ENCODE measurements around the gene SLC7A5. TPM values are rescaled to one million over a fixed set of nuclear protein-coding genes. Genes with fewer than 3 reads are reported as not detected.
A peak's percentile ranks its signal among the peaks of the same experiment; 100 is the strongest.
"Not testable (repeated sequence)": the region's sequence is repeated elsewhere in the genome, so short reads cannot be mapped to it uniquely, and the experiment has no call there.

The SLC7A5 gene
- total RNA-seq, 1 donor from 2014 or later, result 466 TPM

- Mint-ChIP-seq H3K27me3 (ENCODE audit: insufficient read depth) (no peaks in the 10 kb centered on the region), H3K4me1 (ENCODE audit: low read depth) (peaks cover 4% of the 10 kb centered on the region), H3K4me3 (no peak overlapping the region), H3K9me3 (peaks cover 23% of the 10 kb centered on the region), H3K36me3 (ENCODE audit: low read depth) (peaks cover 3% of the 10 kb centered on the region), H3K27ac (no peak overlapping the region)
- intact Hi-C loops (cut with micrococcal nuclease), result no loop called here
- no peak for DNase-seq (ENCODE audit: low spot score)
Measured at GRCh38 chr16:87821376-87822107, 47.8 kb downstream of the SLC7A5 start.

GRCh38 chr16:87819983-87820382 lies 49.3 kb downstream of the SLC7A5 start:
- Mint-ChIP-seq H3K27ac (no peak overlapping the region), H3K36me3 (ENCODE audit: low read depth) (peaks cover 3% of the 10 kb centered on the region), H3K9me3 (peaks cover 26% of the 10 kb centered on the region), H3K4me3 (no peak overlapping the region), H3K4me1 (ENCODE audit: low read depth) (peaks cover 4% of the 10 kb centered on the region), H3K27me3 (ENCODE audit: insufficient read depth) (no peaks in the 10 kb centered on the region)
- intact Hi-C loops (cut with micrococcal nuclease), result no loop called here
- DNase-seq (ENCODE audit: low spot score), result no peak

GRCh38 chr16:87819282-87819681 lies 50.0 kb downstream of the SLC7A5 start:
- no peak for DNase-seq (ENCODE audit: low spot score)
- Mint-ChIP-seq H3K27me3 (ENCODE audit: insufficient read depth) (no peaks in the 10 kb centered on the region), H3K4me3 (no peak overlapping the region), H3K27ac (no peak overlapping the region), H3K9me3 (peaks cover 26% of the 10 kb centered on the region), H3K4me1 (ENCODE audit: low read depth) (peaks cover 4% of the 10 kb centered on the region), H3K36me3 (ENCODE audit: low read depth) (peaks cover 3% of the 10 kb centered on the region)
- intact Hi-C loops (cut with micrococcal nuclease), result no loop called here

- Mint-ChIP-seq H3K36me3 (ENCODE audit: low read depth) (peaks cover 3% of the 10 kb centered on the region), H3K9me3 (peaks cover 26% of the 10 kb centered on the region), H3K27me3 (ENCODE audit: insufficient read depth) (no peaks in the 10 kb centered on the region), H3K27ac (no peak overlapping the region), H3K4me1 (ENCODE audit: low read depth) (peaks cover 4% of the 10 kb centered on the region), H3K4me3 (no peak overlapping the region)
- intact Hi-C loops (cut with micrococcal nuclease), result no loop called here
- no peak for DNase-seq (ENCODE audit: low spot score)
Measured at GRCh38 chr16:87818533-87819161, 50.7 kb downstream of the SLC7A5 start.

GRCh38 chr16:87817910-87818309 lies 51.4 kb downstream of the SLC7A5 start:
- Mint-ChIP-seq H3K4me1 (ENCODE audit: low read depth) (peaks cover 4% of the 10 kb centered on the region), H3K36me3 (ENCODE audit: low read depth) (peaks cover 3% of the 10 kb centered on the region), H3K27ac (no peak overlapping the region), H3K27me3 (ENCODE audit: insufficient read depth) (no peaks in the 10 kb centered on the region), H3K4me3 (no peak overlapping the region), H3K9me3 (peaks cover 26% of the 10 kb centered on the region)
- no peak for DNase-seq (ENCODE audit: low spot score)
- intact Hi-C loops (cut with micrococcal nuclease), result no loop called here

GRCh38 chr16:87817370-87817769 lies 51.9 kb downstream of the SLC7A5 start:
- not testable (repeated sequence) for H3K4me3 Mint-ChIP-seq

GRCh38 chr16:87816507-87817100 lies 52.7 kb downstream of the SLC7A5 start:
- Mint-ChIP-seq H3K27me3 (ENCODE audit: insufficient read depth) (no peaks in the 10 kb centered on the region), H3K9me3 (peaks cover 26% of the 10 kb centered on the region), H3K36me3 (ENCODE audit: low read depth) (peaks cover 3% of the 10 kb centered on the region), H3K4me3 (no peak overlapping the region), H3K27ac (no peak overlapping the region), H3K4me1 (ENCODE audit: low read depth) (peaks cover 1% of the 10 kb centered on the region)
- no peak for DNase-seq (ENCODE audit: low spot score)
- intact Hi-C loops (cut with micrococcal nuclease), result no loop called here

More at GRCh38 chr16:87817370-87817769, 51.9 kb downstream of the SLC7A5 start:
- H3K27me3 Mint-ChIP-seq (ENCODE audit: insufficient read depth); intact Hi-C loops (cut with micrococcal nuclease); H3K27ac Mint-ChIP-seq; DNase-seq (ENCODE audit: low spot score); H3K36me3 Mint-ChIP-seq (ENCODE audit: low read depth); H3K4me1 Mint-ChIP-seq (ENCODE audit: low read depth): not testable (repeated sequence)
- peaks cover 26% of the 10 kb centered on the region for H3K9me3 Mint-ChIP-seq

- Mint-ChIP-seq H3K36me3 (ENCODE audit: low read depth) (peaks cover 3% of the 10 kb centered on the region), H3K4me1 (ENCODE audit: low read depth) (peaks cover 8% of the 10 kb centered on the region), H3K27me3 (ENCODE audit: insufficient read depth) (no peaks in the 10 kb centered on the region), H3K27ac (no peak overlapping the region), H3K4me3 (no peak overlapping the region), H3K9me3 (peaks cover 26% of the 10 kb centered on the region)
- intact Hi-C loops (cut with micrococcal nuclease), result no loop called here
- DNase-seq (ENCODE audit: low spot score), result no peak
Measured at GRCh38 chr16:87815567-87815966, 53.7 kb downstream of the SLC7A5 start.

- H3K27me3 Mint-ChIP-seq (ENCODE audit: insufficient read depth), result peaks cover 1% of the 10 kb centered on the region
- no peaks in the 10 kb centered on the region for H3K36me3 Mint-ChIP-seq (ENCODE audit: low read depth)
- intact Hi-C loops (cut with micrococcal nuclease), result no loop called here
- H3K9me3 Mint-ChIP-seq, result peaks cover 10% of the 10 kb centered on the region
- peaks cover 24% of the 10 kb centered on the region for H3K4me1 Mint-ChIP-seq (ENCODE audit: low read depth)
- no peak overlapping the region for H3K27ac Mint-ChIP-seq
- no peak for DNase-seq (ENCODE audit: low spot score)
- no peak overlapping the region for H3K4me3 Mint-ChIP-seq
Measured at GRCh38 chr16:87812200-87812656, 57.1 kb downstream of the SLC7A5 start.

GRCh38 chr16:87811454-87811853 lies 57.9 kb downstream of the SLC7A5 start:
- H3K36me3 Mint-ChIP-seq (ENCODE audit: low read depth); H3K27me3 Mint-ChIP-seq (ENCODE audit: insufficient read depth); DNase-seq (ENCODE audit: low spot score); H3K4me3 Mint-ChIP-seq; H3K9me3 Mint-ChIP-seq; intact Hi-C loops (cut with micrococcal nuclease); H3K27ac Mint-ChIP-seq: not testable (repeated sequence)
- H3K4me1 Mint-ChIP-seq (ENCODE audit: low read depth), result peaks cover 32% of the 10 kb centered on the region

- DNase-seq (ENCODE audit: low spot score), result no peak
- H3K27ac Mint-ChIP-seq, result no peak overlapping the region
- H3K27me3 Mint-ChIP-seq (ENCODE audit: insufficient read depth), result peaks cover 1% of the 10 kb centered on the region
- H3K4me1 Mint-ChIP-seq (ENCODE audit: low read depth), result peaks cover 38% of the 10 kb centered on the region
- H3K4me3 Mint-ChIP-seq, result no peak overlapping the region
- no peaks in the 10 kb centered on the region for H3K36me3 Mint-ChIP-seq (ENCODE audit: low read depth)
- intact Hi-C loops (cut with micrococcal nuclease), result no loop called here
- H3K9me3 Mint-ChIP-seq, result no peaks in the 10 kb centered on the region
Measured at GRCh38 chr16:87809150-87809902, 60.0 kb downstream of the SLC7A5 start.

GRCh38 chr16:87808108-87808507 lies 61.2 kb downstream of the SLC7A5 start:
- intact Hi-C loops (cut with micrococcal nuclease), result no loop called here
- Mint-ChIP-seq H3K36me3 (ENCODE audit: low read depth) (no peaks in the 10 kb centered on the region), H3K4me1 (ENCODE audit: low read depth) (peaks cover 38% of the 10 kb centered on the region), H3K4me3 (no peak overlapping the region), H3K27ac (peak overlapping the region; percentile 25), H3K9me3 (no peaks in the 10 kb centered on the region), H3K27me3 (ENCODE audit: insufficient read depth) (peaks cover 1% of the 10 kb centered on the region)
- no peak for DNase-seq (ENCODE audit: low spot score)

All from activated T-helper 1 cell treated with anti-CD3 and anti-CD28 coated beads, Interleukin-12 subunit alpha, Interleukin-12 subunit beta, Interleukin-2, Interleukin-4 antibody, amounts not matched to agents 30 ng/mL and 10 ng/mL and 1 ng/mL, durations not matched to agents 14 hours and 24 hours and 36 hours (primary cell).